Tibial nerve (tissue), 4 donors: ENCODE measurements around the gene EMD. TPM values are rescaled to one million over a fixed set of nuclear protein-coding genes. Genes with fewer than 3 reads are reported as not detected.
"Not testable (repeated sequence)": the region's sequence is repeated elsewhere in the genome, so short reads cannot be mapped to it uniquely, and the experiment has no call there.

Experiments used
- DNase-seq, 2 donors: peaks; one replicate each; pipeline ENCODE4 v3.0.0-alpha.2; 2019; ENCODE audit warnings: low spot score in 2 of 2
- H3K27ac ChIP-seq, 4 donors: fragments of 200-600 bp; sonication (generic) in 3 of 4; one replicate each; pipeline ENCODE4 v1.5.1; 2017 to 2019; ENCODE audit warnings: mild to moderate bottlenecking in 1 of 4
- H3K27me3 ChIP-seq, 2 donors: fragments of 200-600 bp; sonication (generic) in 1 of 2; one replicate each; pipeline versions ENCODE4 v1.5.1 to v1.6.0; 2017 to 2019
- H3K36me3 ChIP-seq, 3 donors: fragments of 200-600 bp; sonication (generic); one replicate each; pipeline ENCODE4 v1.5.1; 2018 to 2019
- H3K4me1 ChIP-seq, 4 donors: fragments of 200-600 bp; sonication (generic) in 3 of 4; one replicate each; pipeline ENCODE4 v1.5.1; 2017 to 2019
- H3K4me3 ChIP-seq, 4 donors: fragments of 200-600 bp; sonication (generic) in 3 of 4; one replicate each; pipeline ENCODE4 v1.5.1; 2017 to 2019; ENCODE audit warnings: mild to moderate bottlenecking in 1 of 4, moderate library complexity in 1 of 4
- H3K9me3 ChIP-seq, 4 donors: fragments of 200-600 bp; sonication (generic) in 3 of 4; one replicate each; pipeline ENCODE4 v1.5.1; 2017 to 2019
- CTCF ChIP-seq, 5 experiments: fragments of 200-600 bp in 3 of 5; fragments of 450-650 bp in 2 of 5; sonication (generic) in 3 of 5; IDR thresholded peaks; one replicate each; pipeline ENCODE4 v1.5.1; 2016 to 2019; ENCODE audit warnings: antibody characterized with exemption in 5 of 5, mild to moderate bottlenecking in 3 of 5, moderate library complexity in 2 of 5
- EP300 ChIP-seq, 2 donors: sonication (generic); formaldehyde crosslinking; IDR thresholded peaks; one replicate each; pipeline ENCODE4 v1.6.1; 2017; ENCODE audit warnings: antibody characterized with exemption in 2 of 2, mild to moderate bottlenecking in 1 of 2
- POLR2A ChIP-seq, 2 donors: fragments of 450-650 bp; IDR thresholded peaks; one replicate each; pipeline ENCODE4 v1.6.1; 2017; ENCODE audit warnings: antibody characterized with exemption in 2 of 2, mild to moderate bottlenecking in 2 of 2, moderate library complexity in 2 of 2
- WGBS, 2 donors: methylation state at CpG; one replicate each; pipeline ENCODE4 v1.1.5; 2018; 5-methylcytosine and 5-hydroxymethylcytosine counted together
- total RNA-seq, 4 donors: library from RNA; depleted of rRNA; stranded (reverse); fragments of >200 nt; gene quantifications; one replicate each; pipeline ENCODE4 v1.1.0, GENCODE V29; 2016

EMD gene
- total RNA-seq, 4 donors from 2014 or later: 38.0 to 72.6 (median 46.7) TPM

GRCh38 chrX:154396973-154397887, 18.1 kb downstream of the EMD start:
- TF ChIP-seq POLR2A (IDR thresholded peaks at IDR 0.05) (peak; percentile 30 to 41), CTCF (IDR thresholded peaks at IDR 0.05) (no peak)
- peak overlapping the region; percentile 50 to 77 (median 66) for H3K4me3 ChIP-seq
- no peaks in the 10 kb centered on the region for H3K9me3 ChIP-seq
- H3K36me3 ChIP-seq: peaks cover 0 to 23% (median 6%) of the 10 kb centered on the region in 3 donors
- H3K27me3 ChIP-seq: no peaks in the 10 kb centered on the region
- WGBS, 2 donors: 10 to 46% methylated on average over 12 to 49 of the region's 53 CpGs
- H3K4me1 ChIP-seq: peaks cover 0 to 18% (median 0%) of the 10 kb centered on the region in 4 donors
- H3K27ac ChIP-seq: peak overlapping the region; percentile 97 to 99 (median 98)
- peak; percentile 52 to 54 for DNase-seq

- peak; percentile 80 to 81 for DNase-seq
- Histone ChIP-seq H3K4me3 (peak within 1 kb of the TSS; percentile 50 to 77 (median 71)), H3K4me1 (peaks cover 0 to 18% (median 0%) of the 10 kb centered on the region in 4 donors), H3K27ac (peak within 1 kb of the TSS; percentile 97 to 99 (median 98)), H3K9me3 (no peaks in the 10 kb centered on the region), H3K27me3 (no peaks in the 10 kb centered on the region), H3K36me3 (peaks cover 0 to 23% (median 6%) of the 10 kb centered on the region in 3 donors)
- WGBS, 2 donors: 0 to 36% methylated on average over 9 to 69 of the region's 69 CpGs
- peak; percentile 57 to 87 for TF ChIP-seq POLR2A (IDR thresholded peaks at IDR 0.05)
- TF ChIP-seq CTCF (IDR thresholded peaks at IDR 0.05): peak in 1 of 5 experiments; percentile 8
- TF ChIP-seq EP300 (IDR thresholded peaks at IDR 0.05): peak; percentile 87 to 99
Measured at GRCh38 chrX:154397888-154398667, 19.0 kb downstream of the EMD start, which contains the start of gene RPL10. RPL10 (plus strand) TSS chrX:154398377; CDS start chrX:154398520, 143 bp downstream.

- H3K27me3 ChIP-seq: no peaks in the 10 kb centered on the region
- peak; percentile 75 to 83 for DNase-seq
- 2 to 46% methylated on average over 33 to 49 of the region's 49 CpGs for WGBS, 2 donors
- peak overlapping the region; percentile 50 to 77 (median 71) for H3K4me3 ChIP-seq
- no peaks in the 10 kb centered on the region for H3K9me3 ChIP-seq
- H3K4me1 ChIP-seq: peaks cover 0 to 18% (median 0%) of the 10 kb centered on the region in 4 donors
- TF ChIP-seq CTCF (IDR thresholded peaks at IDR 0.05) (peak; percentile 76 to 85 (median 84)), EP300 (IDR thresholded peaks at IDR 0.05) (no peak)
- peaks cover 0 to 23% (median 6%) of the 10 kb centered on the region in 3 donors for H3K36me3 ChIP-seq
- peak overlapping the region; percentile 97 to 99 (median 98) for H3K27ac ChIP-seq
Measured at GRCh38 chrX:154398668-154399526, 19.8 kb downstream of the EMD start.

GRCh38 chrX:154399527-154400368, 20.7 kb downstream of the EMD start:
- TF ChIP-seq CTCF (IDR thresholded peaks at IDR 0.05) (no peak), EP300 (IDR thresholded peaks at IDR 0.05) (no peak), POLR2A (IDR thresholded peaks at IDR 0.05) (no peak)
- Histone ChIP-seq H3K27me3 (no peaks in the 10 kb centered on the region), H3K9me3 (no peaks in the 10 kb centered on the region), H3K27ac (peak overlapping the region in 3 of 4 donors; percentile 98 to 99 (median 99)), H3K4me1 (peaks cover 0 to 18% (median 0%) of the 10 kb centered on the region in 4 donors), H3K4me3 (peak overlapping the region; percentile 50 to 77 (median 71)), H3K36me3 (peaks cover 0 to 23% (median 6%) of the 10 kb centered on the region in 3 donors)
- WGBS, 2 donors: 14 to 64% methylated on average over 9 of the region's 14 CpGs
- DNase-seq: no peak

- H3K4me1 ChIP-seq: peaks cover 0 to 18% (median 0%) of the 10 kb centered on the region in 4 donors
- WGBS, 2 donors: 61 to 74% methylated on average over 4 to 6 of the region's 6 CpGs
- H3K9me3 ChIP-seq, H3K27ac ChIP-seq, H3K27me3 ChIP-seq, DNase-seq: not testable (repeated sequence)
- H3K4me3 ChIP-seq: peak overlapping the region in 1 of 4 donors; percentile 77
- H3K36me3 ChIP-seq: peaks cover 0 to 23% (median 6%) of the 10 kb centered on the region in 3 donors
Measured at GRCh38 chrX:154400369-154400817, 21.3 kb downstream of the EMD start.
